H9 (cell line): Measurements from ENCODE around the gene LAMA3. TPM values are rescaled to one million over a fixed set of nuclear protein-coding genes. Genes with fewer than 3 reads are reported as not detected.

ENCODE experiments used
- DNase-seq: peaks from one replicate; pipeline ENCODE4 v3.0.0-alpha.2; 2017
- H2AFZ ChIP-seq: one replicate; pipeline ENCODE4 v1.6.1; 2013; ENCODE audit warnings: mild to moderate bottlenecking, low read length, control low read depth, moderate library complexity
- H2AK5ac ChIP-seq: 2 replicates; pipeline ENCODE4 v1.6.1; 2013; ENCODE audit warnings: low read length, control low read depth, mixed read lengths; ENCODE audit not compliant: insufficient read length
- H2BK120ac ChIP-seq: one replicate; pipeline ENCODE4 v1.6.1; 2013; ENCODE audit warnings: low read depth, mild to moderate bottlenecking, low read length, control low read depth, inconsistent platforms; ENCODE audit not compliant: poor library complexity, severe bottlenecking
- H2BK12ac ChIP-seq: 2 replicates; pipeline ENCODE4 v1.6.1; 2013; ENCODE audit warnings: low read length, control low read depth, mixed read lengths, low read depth; ENCODE audit not compliant: insufficient read length
- H2BK15ac ChIP-seq: 2 replicates; pipeline ENCODE4 v1.6.1; 2013; ENCODE audit warnings: low read depth, low read length, control low read depth
- H2BK20ac ChIP-seq: one replicate; pipeline ENCODE4 v1.6.1; 2013; ENCODE audit warnings: low read depth, mild to moderate bottlenecking, low read length, control low read depth, inconsistent platforms; ENCODE audit not compliant: poor library complexity, severe bottlenecking
- H2BK5ac ChIP-seq: 2 replicates; pipeline ENCODE4 v1.6.1; 2013; ENCODE audit warnings: low read length, control low read depth, mixed read lengths; ENCODE audit not compliant: insufficient read length
- H3K14ac ChIP-seq: 2 replicates; pipeline ENCODE4 v1.6.1; 2013; ENCODE audit warnings: low read length, control low read depth; ENCODE audit not compliant: insufficient read depth
- H3K18ac ChIP-seq: 2 replicates; pipeline ENCODE4 v1.6.1; 2013; ENCODE audit warnings: low read depth, mild to moderate bottlenecking, mixed read lengths, low read length, control low read depth; ENCODE audit not compliant: insufficient read length
- H3K23ac ChIP-seq: 2 replicates; pipeline ENCODE4 v1.6.1; 2013; ENCODE audit warnings: low read length, control low read depth, mixed read lengths, low read depth; ENCODE audit not compliant: insufficient read length
- H3K23me2 ChIP-seq: 2 replicates; pipeline ENCODE4 v1.6.1; 2013; ENCODE audit warnings: low read depth, mild to moderate bottlenecking, mixed read lengths, low read length, control low read depth; ENCODE audit not compliant: insufficient read length, poor library complexity, severe bottlenecking
- H3K27ac ChIP-seq: 2 replicates; pipeline ENCODE4 v1.5.1; 2013; ENCODE audit warnings: low read length, control low read depth, mixed read lengths, low read depth; ENCODE audit not compliant: insufficient read length
- H3K27me3 ChIP-seq: 2 replicates; pipeline ENCODE4 v1.6.1; 2013; ENCODE audit warnings: low read length, control low read depth, inconsistent platforms; ENCODE audit not compliant: insufficient read depth
- H3K4ac ChIP-seq: 2 replicates; pipeline ENCODE4 v1.6.1; 2013; ENCODE audit warnings: low read depth, mild to moderate bottlenecking, control low read depth, inconsistent platforms, low read length, moderate library complexity
- H3K4me1 ChIP-seq: 2 replicates; pipeline ENCODE4 v1.6.1; 2013; ENCODE audit warnings: low read length, control low read depth, inconsistent platforms; ENCODE audit not compliant: insufficient read depth
- H3K4me2 ChIP-seq: 2 replicates; pipeline ENCODE4 v1.6.1; 2013; ENCODE audit warnings: low read length, control low read depth, mixed read lengths; ENCODE audit not compliant: insufficient read length, insufficient read depth
- H3K56ac ChIP-seq: 2 replicates; pipeline ENCODE4 v1.6.1; 2013; ENCODE audit warnings: low read depth, mild to moderate bottlenecking, mixed read lengths, low read length, control low read depth; ENCODE audit not compliant: insufficient read length
- H3K79me1 ChIP-seq: 2 replicates; pipeline ENCODE4 v1.6.1; 2013; ENCODE audit warnings: low read depth, mild to moderate bottlenecking, moderate library complexity, low read length, control low read depth, inconsistent platforms; ENCODE audit not compliant: insufficient read depth, poor library complexity, severe bottlenecking
- H3K79me2 ChIP-seq: 2 replicates; pipeline ENCODE4 v1.6.1; 2013; ENCODE audit warnings: low read length, control low read depth, inconsistent platforms; ENCODE audit not compliant: insufficient read depth
- H3K9ac ChIP-seq: 2 replicates; pipeline ENCODE4 v1.6.1; 2013; ENCODE audit warnings: low read length, control low read depth, mixed read lengths; ENCODE audit not compliant: insufficient read length; ENCODE audit errors: extremely low read depth
- H3K9me3 ChIP-seq: one replicate; pipeline ENCODE4 v1.6.1; 2013; ENCODE audit warnings: low read depth, low read length, inconsistent platforms; ENCODE audit not compliant: control insufficient read depth
- H3T11ph ChIP-seq: one replicate; pipeline ENCODE4 v1.6.1; 2013; ENCODE audit warnings: mild to moderate bottlenecking, low read length, control low read depth, inconsistent platforms
- H4K20me1 ChIP-seq: one replicate; pipeline ENCODE4 v1.6.1; 2013; ENCODE audit not compliant: control insufficient read depth, insufficient read length, insufficient read depth
- H4K5ac ChIP-seq: 2 replicates; pipeline ENCODE4 v1.6.1; 2013; ENCODE audit warnings: low read depth, mild to moderate bottlenecking, mixed read lengths, low read length, control low read depth; ENCODE audit not compliant: insufficient read length
- H4K8ac ChIP-seq: replicated peaks from 2 replicates; pipeline ENCODE4 v1.6.1; 2013; ENCODE audit warnings: low read length, control low read depth, mixed read lengths, low read depth; ENCODE audit not compliant: insufficient read length
- H4K91ac ChIP-seq: 2 replicates; pipeline ENCODE4 v1.6.1; 2013; ENCODE audit warnings: low read depth, mild to moderate bottlenecking, moderate library complexity, mixed read lengths, low read length, control low read depth; ENCODE audit not compliant: insufficient read length
- H3K27ac Mint-ChIP-seq, 3 experiments: 2 replicates in 2 of 3; 3 replicates in 1 of 3; pipeline ENCODE4 v1.8.0; 2020 to 2021; ENCODE audit warnings: mixed read lengths in 3 of 3, mild to moderate bottlenecking in 1 of 3, moderate library complexity in 1 of 3
- H3K27me3 Mint-ChIP-seq: 2 replicates; pipeline ENCODE4 v1.8.0; 2021; ENCODE audit warnings: low read depth, mild to moderate bottlenecking, moderate library complexity, mixed read lengths
- H3K36me3 Mint-ChIP-seq, 3 experiments: 2 replicates in 2 of 3; 3 replicates in 1 of 3; pipeline ENCODE4 v1.8.0; 2020 to 2021; ENCODE audit warnings: low read depth in 3 of 3, mixed read lengths in 3 of 3; ENCODE audit not compliant: insufficient read depth in 1 of 3
- H3K4me1 Mint-ChIP-seq, 2 experiments: 2 replicates each; pipeline ENCODE4 v1.8.0; 2020; ENCODE audit warnings: mixed read lengths in 2 of 2
- H3K4me3 Mint-ChIP-seq, 2 experiments: 2 replicates in 1 of 2; 3 replicates in 1 of 2; pipeline ENCODE4 v1.8.0; 2020 to 2021; ENCODE audit warnings: mild to moderate bottlenecking in 2 of 2, mixed read lengths in 2 of 2, moderate library complexity in 1 of 2
- H3K9me3 Mint-ChIP-seq, 2 experiments: 2 replicates in 1 of 2; 3 replicates in 1 of 2; pipeline ENCODE4 v1.8.0; 2020; ENCODE audit warnings: mild to moderate bottlenecking in 2 of 2, mixed read lengths in 2 of 2, moderate library complexity in 1 of 2
- WGBS: extraction: QIAGEN DNeasy Blood & Tissue Kit; methylation state at CpG from one replicate; pipeline ENCODE4 v1.1.7; 2013; ENCODE audit warnings: missing lambda C conversion rate, low lambda C conversion rate, mixed read lengths; ENCODE audit not compliant: insufficient read length; ENCODE audit errors: extremely low coverage; 5-methylcytosine and 5-hydroxymethylcytosine counted together
- total RNA-seq: library from RNA; stranded (reverse); gene quantifications from 2 replicates; pipeline ENCODE4 v1.2.1, GENCODE V29; 2021
- TF ChIP-seq, protein P1 (sequence below): fragments of 200-600 bp; sonication (generic); conservative IDR thresholded peaks from 3 replicates; pipeline ENCODE4 v1.8.0; 2021; ENCODE audit warnings: antibody characterized with exemption, mild to moderate bottlenecking

Gene LAMA3
- total RNA-seq, 1 experiment from 2014 or later, result 0.33 TPM

DNA sequence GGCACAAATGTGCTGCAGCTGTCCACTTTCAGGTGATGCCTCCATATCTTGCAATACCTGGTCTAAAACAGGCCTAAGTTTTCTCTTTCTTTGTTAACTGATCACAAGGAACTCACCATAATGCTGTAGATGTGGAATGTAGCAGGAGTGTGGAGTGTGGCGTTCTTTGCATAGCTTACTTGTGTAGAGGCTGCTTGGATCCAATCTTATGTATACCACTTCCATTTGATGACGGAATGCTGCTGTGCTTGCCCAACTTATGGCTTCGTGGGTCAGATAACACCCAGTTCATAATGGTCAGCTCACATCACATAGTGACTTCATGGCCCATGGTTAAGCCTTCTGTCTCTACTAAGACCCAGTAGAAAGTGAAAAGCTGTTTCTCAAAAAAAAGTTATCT is 114.5 kb downstream of the LAMA3 start:
- Mint-ChIP-seq H3K27ac (no peak overlapping the region), H3K9me3 (peaks cover 3% of the 10 kb centered on the region in 2 experiments; a peak in 1 of 5 replicates), H3K4me3 (no peak overlapping the region), H3K27me3 (no peaks in the 10 kb centered on the region; the same call in 1 of the 2 replicates), H3K4me1 (peaks cover 2 to 3% of the 10 kb centered on the region in 2 experiments; a peak in 1 of 4 replicates), H3K36me3 (peaks cover 0 to 2% (median 0%) of the 10 kb centered on the region in 3 experiments; a peak in 2 of 7 replicates)
- no peak overlapping the region for H3K9ac ChIP-seq
- H2AK5ac ChIP-seq, result no peak overlapping the region
- H3K79me2 ChIP-seq, result no peaks in the 10 kb centered on the region
- no peaks in the 10 kb centered on the region for H4K20me1 ChIP-seq
- no peak overlapping the region for H2BK15ac ChIP-seq
- no peak overlapping the region for H4K5ac ChIP-seq
- no peak overlapping the region for H2BK120ac ChIP-seq
- H2AFZ ChIP-seq, result no peak overlapping the region
- no peaks in the 10 kb centered on the region for H3K79me1 ChIP-seq
- no CpG with 5 or more reads among the region's 3 CpGs for WGBS
- H3K18ac ChIP-seq, result no peak overlapping the region
- H4K91ac ChIP-seq, result no peak overlapping the region
- H2BK20ac ChIP-seq, result no peak overlapping the region
- H2BK12ac ChIP-seq, result no peak overlapping the region
- H3K56ac ChIP-seq, result no peak overlapping the region
- H3K14ac ChIP-seq, result no peak overlapping the region
- TF ChIP-seq, protein P1, sequence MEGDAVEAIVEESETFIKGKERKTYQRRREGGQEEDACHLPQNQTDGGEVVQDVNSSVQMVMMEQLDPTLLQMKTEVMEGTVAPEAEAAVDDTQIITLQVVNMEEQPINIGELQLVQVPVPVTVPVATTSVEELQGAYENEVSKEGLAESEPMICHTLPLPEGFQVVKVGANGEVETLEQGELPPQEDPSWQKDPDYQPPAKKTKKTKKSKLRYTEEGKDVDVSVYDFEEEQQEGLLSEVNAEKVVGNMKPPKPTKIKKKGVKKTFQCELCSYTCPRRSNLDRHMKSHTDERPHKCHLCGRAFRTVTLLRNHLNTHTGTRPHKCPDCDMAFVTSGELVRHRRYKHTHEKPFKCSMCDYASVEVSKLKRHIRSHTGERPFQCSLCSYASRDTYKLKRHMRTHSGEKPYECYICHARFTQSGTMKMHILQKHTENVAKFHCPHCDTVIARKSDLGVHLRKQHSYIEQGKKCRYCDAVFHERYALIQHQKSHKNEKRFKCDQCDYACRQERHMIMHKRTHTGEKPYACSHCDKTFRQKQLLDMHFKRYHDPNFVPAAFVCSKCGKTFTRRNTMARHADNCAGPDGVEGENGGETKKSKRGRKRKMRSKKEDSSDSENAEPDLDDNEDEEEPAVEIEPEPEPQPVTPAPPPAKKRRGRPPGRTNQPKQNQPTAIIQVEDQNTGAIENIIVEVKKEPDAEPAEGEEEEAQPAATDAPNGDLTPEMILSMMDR, result no peak
- no peak overlapping the region for H3K4ac ChIP-seq
- H3K9me3 ChIP-seq, result no peaks in the 10 kb centered on the region
- no peak overlapping the region for H3K4me2 ChIP-seq
- H3K4me1 ChIP-seq, result no peaks in the 10 kb centered on the region
- DNase-seq, result no peak
- H3K23ac ChIP-seq, result no peak overlapping the region
- no peak overlapping the region for H4K8ac ChIP-seq
- no peaks in the 10 kb centered on the region for H3K27me3 ChIP-seq
- no peak overlapping the region for H3K27ac ChIP-seq
- H2BK5ac ChIP-seq, result no peak overlapping the region
- H3T11ph ChIP-seq, result no peak overlapping the region
- no peaks in the 10 kb centered on the region for H3K23me2 ChIP-seq
